WTC11 (cell line): Measurements from ENCODE around the gene CCDC88B. TPM values are rescaled to one million over a fixed set of nuclear protein-coding genes. Genes with fewer than 3 reads are reported as not detected.

Experiments
- ATAC-seq: fragments of 200-7000 bp; cut with Tn5 transposase; 2 replicates; pipeline ENCODE4 v1.10.0; 2021; ENCODE audit warnings: mild to moderate bottlenecking, moderate library complexity
- CTCF ChIA-PET: fragments of 300-600 bp; sonication (Branson Sonifier 250); formaldehyde crosslinking; loops from one replicate; lab custom pipeline; 2021; ENCODE audit warnings: antibody characterized with exemption; lab: Charles Lee
- POLR2A ChIA-PET: fragments of 350-600 bp; sonication (Branson Sonifier 250); formaldehyde crosslinking; loops from one replicate; lab custom pipeline; 2021; ENCODE audit warnings: antibody characterized with exemption; lab: Charles Lee
- DNase-seq: peaks from one replicate; pipeline ENCODE4 v3.0.0; 2021; ENCODE audit warnings: low spot score
- H3K27ac Mint-ChIP-seq: 2 replicates; pipeline ENCODE4 v1.8.0; 2021; ENCODE audit warnings: mixed read lengths
- H3K27me3 Mint-ChIP-seq: 2 replicates; pipeline ENCODE4 v1.8.0; 2021; ENCODE audit warnings: low read depth, mild to moderate bottlenecking, moderate library complexity, mixed read lengths
- H3K36me3 Mint-ChIP-seq: 2 replicates; pipeline ENCODE4 v1.8.0; 2021; ENCODE audit warnings: mixed read lengths
- H3K4me1 Mint-ChIP-seq: 2 replicates; pipeline ENCODE4 v1.8.0; 2022; ENCODE audit warnings: mixed read lengths
- H3K4me3 Mint-ChIP-seq: 2 replicates; pipeline ENCODE4 v1.8.0; 2021; ENCODE audit warnings: mild to moderate bottlenecking, moderate library complexity, mixed read lengths
- H3K9me3 Mint-ChIP-seq: 2 replicates; pipeline ENCODE4 v1.8.0; 2021; ENCODE audit warnings: mixed read lengths
- CDX4 ChIP-seq: fragments of 250-450 bp; sonication (Bioruptor Pico); IDR thresholded peaks from 2 replicates; pipeline ENCODE4 v1.9.0; 2021; ENCODE audit warnings: moderate library complexity, mild to moderate bottlenecking, inconsistent platforms, borderline replicate concordance
- EMX1 ChIP-seq: fragments of 250-450 bp; sonication (Bioruptor Pico); IDR thresholded peaks from 2 replicates; pipeline ENCODE4 v1.8.0; 2021; ENCODE audit warnings: mild to moderate bottlenecking
- ERG ChIP-seq: fragments of 250-450 bp; sonication (Bioruptor Pico); IDR thresholded peaks from 2 replicates; pipeline ENCODE4 v1.8.0; 2021; ENCODE audit warnings: mild to moderate bottlenecking
- ESRRA ChIP-seq: sonication (generic); formaldehyde crosslinking; IDR thresholded peaks from 2 replicates; pipeline ENCODE4 v1.8.1; 2022; ENCODE audit warnings: mild to moderate bottlenecking, missing genetic modification reagents, borderline replicate concordance
- ETV6 ChIP-seq: sonication (generic); formaldehyde crosslinking; IDR thresholded peaks from 2 replicates; pipeline ENCODE4 v1.8.1; 2022; ENCODE audit warnings: mild to moderate bottlenecking, missing genetic modification reagents
- JAZF1 ChIP-seq: fragments of 250-450 bp; sonication (Bioruptor Pico); IDR thresholded peaks from 2 replicates; pipeline ENCODE4 v1.9.0; 2021; ENCODE audit warnings: moderate library complexity, mild to moderate bottlenecking, inconsistent platforms
- NFE2L1 ChIP-seq: sonication (generic); formaldehyde crosslinking; IDR thresholded peaks from 2 replicates; pipeline ENCODE4 v1.8.1; 2023; ENCODE audit warnings: missing genetic modification reagents
- OVOL2 ChIP-seq: fragments of 250-450 bp; sonication (Bioruptor Pico); IDR thresholded peaks from 2 replicates; pipeline ENCODE4 v1.9.0; 2021; ENCODE audit warnings: mild to moderate bottlenecking, borderline replicate concordance
- RORB ChIP-seq: fragments of 250-450 bp; sonication (Bioruptor Pico); IDR thresholded peaks from 2 replicates; pipeline ENCODE4 v1.9.0; 2021; ENCODE audit warnings: mild to moderate bottlenecking
- TP53 ChIP-seq: sonication (generic); formaldehyde crosslinking; IDR thresholded peaks from 2 replicates; pipeline ENCODE4 v1.8.1; 2023; ENCODE audit warnings: mild to moderate bottlenecking, missing genetic modification reagents
- ZBTB21 ChIP-seq: sonication (generic); formaldehyde crosslinking; IDR thresholded peaks from 2 replicates; pipeline ENCODE4 v1.8.1; 2023; ENCODE audit warnings: mild to moderate bottlenecking, missing genetic modification reagents, borderline replicate concordance
- ZNF138 ChIP-seq: sonication (generic); formaldehyde crosslinking; conservative IDR thresholded peaks from 2 replicates; pipeline ENCODE4 v1.8.1; 2022; ENCODE audit warnings: mild to moderate bottlenecking, moderate library complexity, missing genetic modification reagents
- ZNF423 ChIP-seq: fragments of 250-450 bp; sonication (Bioruptor Pico); IDR thresholded peaks from 2 replicates; pipeline ENCODE4 v2.1.2; 2022; ENCODE audit warnings: mild to moderate bottlenecking, moderate library complexity
- ZNF671 ChIP-seq: fragments of 250-450 bp; sonication (Bioruptor Pico); IDR thresholded peaks from 2 replicates; pipeline ENCODE4 v1.8.0; 2021; ENCODE audit warnings: mild to moderate bottlenecking
- total RNA-seq: library from RNA; stranded (reverse); gene quantifications from 3 replicates; pipeline ENCODE4 v1.2.3, GENCODE V29; 2021
- TF ChIP-seq, protein P1 (sequence below): fragments of 250-450 bp; sonication (Bioruptor Pico); IDR thresholded peaks from 2 replicates; pipeline ENCODE4 v1.9.0; 2021; ENCODE audit warnings: mild to moderate bottlenecking
- TF ChIP-seq, protein P2 (sequence below): fragments of 250-450 bp; sonication (Bioruptor Pico); IDR thresholded peaks from 2 replicates; pipeline ENCODE4 v1.9.0; 2021; ENCODE audit warnings: mild to moderate bottlenecking
- TF ChIP-seq, protein P3 (sequence below): fragments of 250-450 bp; sonication (Bioruptor Pico); IDR thresholded peaks from 2 replicates; pipeline ENCODE4 v1.9.0; 2021; ENCODE audit warnings: mild to moderate bottlenecking, borderline replicate concordance
- TF ChIP-seq, protein P4 (sequence below): sonication (generic); formaldehyde crosslinking; IDR thresholded peaks from 2 replicates; pipeline ENCODE4 v1.8.1; 2022; ENCODE audit warnings: mild to moderate bottlenecking, missing genetic modification reagents, moderate library complexity, borderline replicate concordance
- TF ChIP-seq, protein P5 (sequence below): sonication (generic); formaldehyde crosslinking; IDR thresholded peaks from 2 replicates; pipeline ENCODE4 v1.8.0; 2022; ENCODE audit warnings: mild to moderate bottlenecking, missing genetic modification reagents
- TF ChIP-seq, protein P6 (sequence below): sonication (generic); formaldehyde crosslinking; IDR thresholded peaks from 2 replicates; pipeline ENCODE4 v1.8.1; 2023; ENCODE audit warnings: mild to moderate bottlenecking, missing genetic modification reagents, moderate library complexity
- TF ChIP-seq, protein P7 (sequence below): fragments of 200-600 bp; IDR thresholded peaks from 2 replicates; pipeline ENCODE4 v1.8.0; 2022; ENCODE audit warnings: antibody characterized with exemption

The CCDC88B gene
- total RNA-seq, 1 experiment from 2014 or later: 17.0 TPM

- ChIA-PET CTCF (interaction anchor here (0.9 to 13.9 kb wide), 10 partner anchors 9 to 158 kb away, joined by 3 to 437 read pairs (median 34); partner anchors contain the start of genes CATSPERZ, PRDX5, STIP1 and TRMT112), POLR2A (no interaction called here)
- no peak overlapping the region for H3K4me3 Mint-ChIP-seq
- ATAC-seq (no peak), DNase-seq (peak; percentile 70)
- no peaks in the 10 kb centered on the region for H3K36me3 Mint-ChIP-seq
- peaks cover 20% of the 10 kb centered on the region for H3K27me3 Mint-ChIP-seq
- TF ChIP-seq, protein P1, sequence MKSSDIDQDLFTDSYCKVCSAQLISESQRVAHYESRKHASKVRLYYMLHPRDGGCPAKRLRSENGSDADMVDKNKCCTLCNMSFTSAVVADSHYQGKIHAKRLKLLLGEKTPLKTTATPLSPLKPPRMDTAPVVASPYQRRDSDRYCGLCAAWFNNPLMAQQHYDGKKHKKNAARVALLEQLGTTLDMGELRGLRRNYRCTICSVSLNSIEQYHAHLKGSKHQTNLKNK (CRISPR knock-in tag): no peak
- TF ChIP-seq ETV6: no peak
- TF ChIP-seq, protein P2, sequence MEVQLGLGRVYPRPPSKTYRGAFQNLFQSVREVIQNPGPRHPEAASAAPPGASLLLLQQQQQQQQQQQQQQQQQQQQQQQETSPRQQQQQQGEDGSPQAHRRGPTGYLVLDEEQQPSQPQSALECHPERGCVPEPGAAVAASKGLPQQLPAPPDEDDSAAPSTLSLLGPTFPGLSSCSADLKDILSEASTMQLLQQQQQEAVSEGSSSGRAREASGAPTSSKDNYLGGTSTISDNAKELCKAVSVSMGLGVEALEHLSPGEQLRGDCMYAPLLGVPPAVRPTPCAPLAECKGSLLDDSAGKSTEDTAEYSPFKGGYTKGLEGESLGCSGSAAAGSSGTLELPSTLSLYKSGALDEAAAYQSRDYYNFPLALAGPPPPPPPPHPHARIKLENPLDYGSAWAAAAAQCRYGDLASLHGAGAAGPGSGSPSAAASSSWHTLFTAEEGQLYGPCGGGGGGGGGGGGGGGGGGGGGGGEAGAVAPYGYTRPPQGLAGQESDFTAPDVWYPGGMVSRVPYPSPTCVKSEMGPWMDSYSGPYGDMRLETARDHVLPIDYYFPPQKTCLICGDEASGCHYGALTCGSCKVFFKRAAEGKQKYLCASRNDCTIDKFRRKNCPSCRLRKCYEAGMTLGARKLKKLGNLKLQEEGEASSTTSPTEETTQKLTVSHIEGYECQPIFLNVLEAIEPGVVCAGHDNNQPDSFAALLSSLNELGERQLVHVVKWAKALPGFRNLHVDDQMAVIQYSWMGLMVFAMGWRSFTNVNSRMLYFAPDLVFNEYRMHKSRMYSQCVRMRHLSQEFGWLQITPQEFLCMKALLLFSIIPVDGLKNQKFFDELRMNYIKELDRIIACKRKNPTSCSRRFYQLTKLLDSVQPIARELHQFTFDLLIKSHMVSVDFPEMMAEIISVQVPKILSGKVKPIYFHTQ: no peak
- TF ChIP-seq ZNF423 (CRISPR knock-in tag): no peak
- no peak for TF ChIP-seq ESRRA
- TF ChIP-seq CDX4 (CRISPR knock-in tag): no peak
- no peak for TF ChIP-seq NFE2L1 (CRISPR knock-in tag)
- TF ChIP-seq, protein P3, sequence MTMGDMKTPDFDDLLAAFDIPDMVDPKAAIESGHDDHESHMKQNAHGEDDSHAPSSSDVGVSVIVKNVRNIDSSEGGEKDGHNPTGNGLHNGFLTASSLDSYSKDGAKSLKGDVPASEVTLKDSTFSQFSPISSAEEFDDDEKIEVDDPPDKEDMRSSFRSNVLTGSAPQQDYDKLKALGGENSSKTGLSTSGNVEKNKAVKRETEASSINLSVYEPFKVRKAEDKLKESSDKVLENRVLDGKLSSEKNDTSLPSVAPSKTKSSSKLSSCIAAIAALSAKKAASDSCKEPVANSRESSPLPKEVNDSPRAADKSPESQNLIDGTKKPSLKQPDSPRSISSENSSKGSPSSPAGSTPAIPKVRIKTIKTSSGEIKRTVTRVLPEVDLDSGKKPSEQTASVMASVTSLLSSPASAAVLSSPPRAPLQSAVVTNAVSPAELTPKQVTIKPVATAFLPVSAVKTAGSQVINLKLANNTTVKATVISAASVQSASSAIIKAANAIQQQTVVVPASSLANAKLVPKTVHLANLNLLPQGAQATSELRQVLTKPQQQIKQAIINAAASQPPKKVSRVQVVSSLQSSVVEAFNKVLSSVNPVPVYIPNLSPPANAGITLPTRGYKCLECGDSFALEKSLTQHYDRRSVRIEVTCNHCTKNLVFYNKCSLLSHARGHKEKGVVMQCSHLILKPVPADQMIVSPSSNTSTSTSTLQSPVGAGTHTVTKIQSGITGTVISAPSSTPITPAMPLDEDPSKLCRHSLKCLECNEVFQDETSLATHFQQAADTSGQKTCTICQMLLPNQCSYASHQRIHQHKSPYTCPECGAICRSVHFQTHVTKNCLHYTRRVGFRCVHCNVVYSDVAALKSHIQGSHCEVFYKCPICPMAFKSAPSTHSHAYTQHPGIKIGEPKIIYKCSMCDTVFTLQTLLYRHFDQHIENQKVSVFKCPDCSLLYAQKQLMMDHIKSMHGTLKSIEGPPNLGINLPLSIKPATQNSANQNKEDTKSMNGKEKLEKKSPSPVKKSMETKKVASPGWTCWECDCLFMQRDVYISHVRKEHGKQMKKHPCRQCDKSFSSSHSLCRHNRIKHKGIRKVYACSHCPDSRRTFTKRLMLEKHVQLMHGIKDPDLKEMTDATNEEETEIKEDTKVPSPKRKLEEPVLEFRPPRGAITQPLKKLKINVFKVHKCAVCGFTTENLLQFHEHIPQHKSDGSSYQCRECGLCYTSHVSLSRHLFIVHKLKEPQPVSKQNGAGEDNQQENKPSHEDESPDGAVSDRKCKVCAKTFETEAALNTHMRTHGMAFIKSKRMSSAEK (CRISPR knock-in tag): no peak
- no peak for TF ChIP-seq ZBTB21 (CRISPR knock-in tag)
- no peak for TF ChIP-seq TP53
- TF ChIP-seq, protein P4, sequence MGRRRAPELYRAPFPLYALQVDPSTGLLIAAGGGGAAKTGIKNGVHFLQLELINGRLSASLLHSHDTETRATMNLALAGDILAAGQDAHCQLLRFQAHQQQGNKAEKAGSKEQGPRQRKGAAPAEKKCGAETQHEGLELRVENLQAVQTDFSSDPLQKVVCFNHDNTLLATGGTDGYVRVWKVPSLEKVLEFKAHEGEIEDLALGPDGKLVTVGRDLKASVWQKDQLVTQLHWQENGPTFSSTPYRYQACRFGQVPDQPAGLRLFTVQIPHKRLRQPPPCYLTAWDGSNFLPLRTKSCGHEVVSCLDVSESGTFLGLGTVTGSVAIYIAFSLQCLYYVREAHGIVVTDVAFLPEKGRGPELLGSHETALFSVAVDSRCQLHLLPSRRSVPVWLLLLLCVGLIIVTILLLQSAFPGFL: no peak
- no peak for TF ChIP-seq ZNF138
- TF ChIP-seq EMX1 (CRISPR knock-in tag): no peak
- TF ChIP-seq, protein P5, sequence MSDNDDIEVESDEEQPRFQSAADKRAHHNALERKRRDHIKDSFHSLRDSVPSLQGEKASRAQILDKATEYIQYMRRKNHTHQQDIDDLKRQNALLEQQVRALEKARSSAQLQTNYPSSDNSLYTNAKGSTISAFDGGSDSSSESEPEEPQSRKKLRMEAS (CRISPR knock-in tag): no peak
- no peaks in the 10 kb centered on the region for H3K9me3 Mint-ChIP-seq
- H3K27ac Mint-ChIP-seq: no peak overlapping the region
- peaks cover 26% of the 10 kb centered on the region for H3K4me1 Mint-ChIP-seq
These were observed 4.0 kb downstream of the CCDC88B start for GRCh38 chr11:64343767-64344559.

- H3K4me3 Mint-ChIP-seq: no peak overlapping the region
- ATAC-seq (no peak), DNase-seq (no peak)
- ChIA-PET CTCF (interaction anchor here (0.9 to 13.9 kb wide), 5 partner anchors 8 to 344 kb away, joined by 3 to 437 read pairs (median 3); no protein-coding TSS in a partner anchor), POLR2A (no interaction called here)
- H3K9me3 Mint-ChIP-seq: no peaks in the 10 kb centered on the region
- peaks cover 23% of the 10 kb centered on the region for H3K4me1 Mint-ChIP-seq
- H3K27ac Mint-ChIP-seq: no peak overlapping the region
- peaks cover 12% of the 10 kb centered on the region for H3K27me3 Mint-ChIP-seq
- no peaks in the 10 kb centered on the region for H3K36me3 Mint-ChIP-seq
- TF ChIP-seq OVOL2 (CRISPR knock-in tag) (no peak), ERG (CRISPR knock-in tag) (no peak), ZNF671 (CRISPR knock-in tag) (no peak), JAZF1 (CRISPR knock-in tag) (no peak), RORB (CRISPR knock-in tag) (no peak)
- TF ChIP-seq, protein P6, sequence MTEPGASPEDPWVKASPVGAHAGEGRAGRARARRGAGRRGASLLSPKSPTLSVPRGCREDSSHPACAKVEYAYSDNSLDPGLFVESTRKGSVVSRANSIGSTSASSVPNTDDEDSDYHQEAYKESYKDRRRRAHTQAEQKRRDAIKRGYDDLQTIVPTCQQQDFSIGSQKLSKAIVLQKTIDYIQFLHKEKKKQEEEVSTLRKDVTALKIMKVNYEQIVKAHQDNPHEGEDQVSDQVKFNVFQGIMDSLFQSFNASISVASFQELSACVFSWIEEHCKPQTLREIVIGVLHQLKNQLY: no peak
- TF ChIP-seq, protein P7, sequence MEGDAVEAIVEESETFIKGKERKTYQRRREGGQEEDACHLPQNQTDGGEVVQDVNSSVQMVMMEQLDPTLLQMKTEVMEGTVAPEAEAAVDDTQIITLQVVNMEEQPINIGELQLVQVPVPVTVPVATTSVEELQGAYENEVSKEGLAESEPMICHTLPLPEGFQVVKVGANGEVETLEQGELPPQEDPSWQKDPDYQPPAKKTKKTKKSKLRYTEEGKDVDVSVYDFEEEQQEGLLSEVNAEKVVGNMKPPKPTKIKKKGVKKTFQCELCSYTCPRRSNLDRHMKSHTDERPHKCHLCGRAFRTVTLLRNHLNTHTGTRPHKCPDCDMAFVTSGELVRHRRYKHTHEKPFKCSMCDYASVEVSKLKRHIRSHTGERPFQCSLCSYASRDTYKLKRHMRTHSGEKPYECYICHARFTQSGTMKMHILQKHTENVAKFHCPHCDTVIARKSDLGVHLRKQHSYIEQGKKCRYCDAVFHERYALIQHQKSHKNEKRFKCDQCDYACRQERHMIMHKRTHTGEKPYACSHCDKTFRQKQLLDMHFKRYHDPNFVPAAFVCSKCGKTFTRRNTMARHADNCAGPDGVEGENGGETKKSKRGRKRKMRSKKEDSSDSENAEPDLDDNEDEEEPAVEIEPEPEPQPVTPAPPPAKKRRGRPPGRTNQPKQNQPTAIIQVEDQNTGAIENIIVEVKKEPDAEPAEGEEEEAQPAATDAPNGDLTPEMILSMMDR: no peak
These were observed 4.8 kb downstream of the CCDC88B start for GRCh38 chr11:64344787-64345186.
